OCI-LY3 (cell line): Measurements from ENCODE around the gene PROK1.

Source experiments
- EZH2phosphoT487 ChIP-seq: fragments of 200-600 bp; shearing (Covaris generic); IDR thresholded peaks from 2 replicates; pipeline ENCODE4 v1.6.1; 2018; ENCODE audit warnings: antibody characterized with exemption, mixed run types, low read depth
- TF ChIP-seq, protein P1 (sequence below): fragments of 200-600, 300-600 bp; sonication (generic); IDR thresholded peaks from 2 replicates; pipeline ENCODE4 v1.5.1; 2014; ENCODE audit warnings: antibody characterized with exemption, low read length, low read depth

- TF ChIP-seq, protein P1, sequence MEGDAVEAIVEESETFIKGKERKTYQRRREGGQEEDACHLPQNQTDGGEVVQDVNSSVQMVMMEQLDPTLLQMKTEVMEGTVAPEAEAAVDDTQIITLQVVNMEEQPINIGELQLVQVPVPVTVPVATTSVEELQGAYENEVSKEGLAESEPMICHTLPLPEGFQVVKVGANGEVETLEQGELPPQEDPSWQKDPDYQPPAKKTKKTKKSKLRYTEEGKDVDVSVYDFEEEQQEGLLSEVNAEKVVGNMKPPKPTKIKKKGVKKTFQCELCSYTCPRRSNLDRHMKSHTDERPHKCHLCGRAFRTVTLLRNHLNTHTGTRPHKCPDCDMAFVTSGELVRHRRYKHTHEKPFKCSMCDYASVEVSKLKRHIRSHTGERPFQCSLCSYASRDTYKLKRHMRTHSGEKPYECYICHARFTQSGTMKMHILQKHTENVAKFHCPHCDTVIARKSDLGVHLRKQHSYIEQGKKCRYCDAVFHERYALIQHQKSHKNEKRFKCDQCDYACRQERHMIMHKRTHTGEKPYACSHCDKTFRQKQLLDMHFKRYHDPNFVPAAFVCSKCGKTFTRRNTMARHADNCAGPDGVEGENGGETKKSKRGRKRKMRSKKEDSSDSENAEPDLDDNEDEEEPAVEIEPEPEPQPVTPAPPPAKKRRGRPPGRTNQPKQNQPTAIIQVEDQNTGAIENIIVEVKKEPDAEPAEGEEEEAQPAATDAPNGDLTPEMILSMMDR: no peak
- TF ChIP-seq EZH2phosphoT487: no peak
Measured at GRCh38 chr1:110505596-110505995, 54.6 kb downstream of the PROK1 start.
